ENCODE measurements around the gene FRAS1.

DNA sequence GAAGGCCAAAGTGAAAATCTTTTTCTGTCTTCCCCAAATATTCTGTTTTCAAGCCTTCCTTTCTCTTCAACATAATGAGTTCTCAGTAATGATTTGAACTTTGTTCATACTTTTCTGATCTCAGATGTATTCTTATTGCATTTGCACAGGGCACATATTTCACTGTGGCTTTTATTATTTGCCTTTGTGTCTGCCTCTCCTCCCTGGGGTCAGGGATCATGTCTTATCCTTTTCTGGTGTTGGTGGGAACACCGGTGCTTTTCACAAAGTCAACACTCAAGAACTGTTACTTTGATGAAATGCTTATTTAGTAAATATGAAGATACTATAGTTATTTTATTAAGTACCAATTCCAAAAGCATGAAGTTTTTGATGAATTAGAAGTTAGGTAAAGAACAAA, 143.8 kb downstream of the FRAS1 start:
- TF ChIP-seq, protein P1, sequence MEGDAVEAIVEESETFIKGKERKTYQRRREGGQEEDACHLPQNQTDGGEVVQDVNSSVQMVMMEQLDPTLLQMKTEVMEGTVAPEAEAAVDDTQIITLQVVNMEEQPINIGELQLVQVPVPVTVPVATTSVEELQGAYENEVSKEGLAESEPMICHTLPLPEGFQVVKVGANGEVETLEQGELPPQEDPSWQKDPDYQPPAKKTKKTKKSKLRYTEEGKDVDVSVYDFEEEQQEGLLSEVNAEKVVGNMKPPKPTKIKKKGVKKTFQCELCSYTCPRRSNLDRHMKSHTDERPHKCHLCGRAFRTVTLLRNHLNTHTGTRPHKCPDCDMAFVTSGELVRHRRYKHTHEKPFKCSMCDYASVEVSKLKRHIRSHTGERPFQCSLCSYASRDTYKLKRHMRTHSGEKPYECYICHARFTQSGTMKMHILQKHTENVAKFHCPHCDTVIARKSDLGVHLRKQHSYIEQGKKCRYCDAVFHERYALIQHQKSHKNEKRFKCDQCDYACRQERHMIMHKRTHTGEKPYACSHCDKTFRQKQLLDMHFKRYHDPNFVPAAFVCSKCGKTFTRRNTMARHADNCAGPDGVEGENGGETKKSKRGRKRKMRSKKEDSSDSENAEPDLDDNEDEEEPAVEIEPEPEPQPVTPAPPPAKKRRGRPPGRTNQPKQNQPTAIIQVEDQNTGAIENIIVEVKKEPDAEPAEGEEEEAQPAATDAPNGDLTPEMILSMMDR (conservative IDR thresholded peaks at IDR 0.05 in 1 of 2, IDR thresholded peaks at IDR 0.05 in 1 of 2; ENCODE audit: low read depth in 1 of 2, low read length in 2 of 2): no peak
- TF ChIP-seq EZH2 (IDR thresholded peaks at IDR 0.05; ENCODE audit: low read length, missing control alignments): no peak

All from fibroblast of lung (primary cell).